Epidermal melanocyte (primary cell): ENCODE results near the gene YDJC.
A peak's percentile ranks its signal among the peaks of the same experiment; 100 is the strongest.
"Not testable (repeated sequence)": the region's sequence is repeated elsewhere in the genome, so short reads cannot be mapped to it uniquely, and the experiment has no call there.

Source experiments
- DNase-seq: peaks from one replicate; pipeline ENCODE4 v3.0.0; 2011; ENCODE audit warnings: low spot score; ENCODE audit not compliant: insufficient read length

YDJC gene

DNA sequence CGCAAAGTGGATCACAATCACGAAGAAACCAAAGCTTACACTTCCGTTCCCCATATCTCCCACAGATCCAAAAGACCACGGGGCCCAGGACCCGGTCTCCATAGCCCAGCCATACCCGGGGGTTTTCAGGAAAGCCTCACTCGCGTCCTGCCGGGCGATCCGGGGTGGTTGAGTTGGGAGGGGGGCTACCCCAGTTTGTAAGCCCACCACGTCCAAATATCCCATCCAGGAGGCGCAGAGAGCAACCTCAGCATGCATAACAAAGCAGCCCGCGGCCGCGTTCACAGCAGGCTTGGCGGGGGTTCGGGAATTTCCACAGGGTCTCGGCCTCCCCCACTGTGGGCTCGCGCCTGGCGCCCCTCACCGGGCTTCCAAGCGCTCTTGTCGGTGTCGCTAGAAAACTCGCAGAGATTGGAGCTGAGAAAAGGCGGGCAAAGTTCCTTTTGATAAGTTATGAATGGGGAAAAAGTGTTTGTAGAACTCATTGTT is 21.7 kb upstream of the YDJC start:
- no peak for DNase-seq

DNA sequence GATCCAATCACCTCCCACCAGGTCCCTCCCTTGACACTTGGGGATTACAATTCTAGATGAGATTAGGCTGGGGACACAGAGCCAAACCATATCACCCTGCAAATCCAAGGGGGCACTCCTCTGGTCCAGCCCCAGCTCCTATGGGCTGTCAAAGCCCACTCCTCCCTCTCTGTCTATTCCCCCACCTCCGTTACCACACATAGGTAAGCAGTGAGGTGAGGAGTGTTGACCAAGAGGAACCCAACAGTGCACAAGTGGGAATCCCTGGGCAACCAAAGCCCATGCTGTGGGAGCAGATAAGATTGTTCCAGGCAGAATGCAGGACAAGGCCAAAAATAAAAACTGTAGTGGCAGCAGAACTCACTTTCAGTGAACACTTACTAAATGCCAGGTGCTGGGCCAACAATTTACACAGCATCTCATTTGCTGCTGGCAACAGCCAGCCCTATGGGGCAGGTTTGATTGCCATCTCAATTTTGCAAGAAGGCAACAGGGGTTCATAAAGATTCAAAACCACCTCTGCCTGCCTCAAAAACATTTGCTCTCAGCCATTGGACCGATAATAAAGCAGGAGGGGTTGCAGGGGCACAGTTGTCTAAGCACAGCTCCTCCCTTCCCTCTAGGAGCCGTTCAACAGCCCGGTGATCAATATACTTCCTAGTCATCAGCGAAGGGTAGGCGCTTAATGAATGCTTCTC is 21.1 kb upstream of the YDJC start:
- no peak for DNase-seq

GRCh38 chr22:21650280-21650679 is 20.5 kb upstream of the YDJC start:
- no peak for DNase-seq

- DNase-seq: peak; percentile 61
These were observed 17.1 kb upstream of the YDJC start for GRCh38 chr22:21646608-21647590.

GRCh38 chr22:21645513-21645912 is 15.7 kb upstream of the YDJC start:
- DNase-seq: not testable (repeated sequence)

DNA sequence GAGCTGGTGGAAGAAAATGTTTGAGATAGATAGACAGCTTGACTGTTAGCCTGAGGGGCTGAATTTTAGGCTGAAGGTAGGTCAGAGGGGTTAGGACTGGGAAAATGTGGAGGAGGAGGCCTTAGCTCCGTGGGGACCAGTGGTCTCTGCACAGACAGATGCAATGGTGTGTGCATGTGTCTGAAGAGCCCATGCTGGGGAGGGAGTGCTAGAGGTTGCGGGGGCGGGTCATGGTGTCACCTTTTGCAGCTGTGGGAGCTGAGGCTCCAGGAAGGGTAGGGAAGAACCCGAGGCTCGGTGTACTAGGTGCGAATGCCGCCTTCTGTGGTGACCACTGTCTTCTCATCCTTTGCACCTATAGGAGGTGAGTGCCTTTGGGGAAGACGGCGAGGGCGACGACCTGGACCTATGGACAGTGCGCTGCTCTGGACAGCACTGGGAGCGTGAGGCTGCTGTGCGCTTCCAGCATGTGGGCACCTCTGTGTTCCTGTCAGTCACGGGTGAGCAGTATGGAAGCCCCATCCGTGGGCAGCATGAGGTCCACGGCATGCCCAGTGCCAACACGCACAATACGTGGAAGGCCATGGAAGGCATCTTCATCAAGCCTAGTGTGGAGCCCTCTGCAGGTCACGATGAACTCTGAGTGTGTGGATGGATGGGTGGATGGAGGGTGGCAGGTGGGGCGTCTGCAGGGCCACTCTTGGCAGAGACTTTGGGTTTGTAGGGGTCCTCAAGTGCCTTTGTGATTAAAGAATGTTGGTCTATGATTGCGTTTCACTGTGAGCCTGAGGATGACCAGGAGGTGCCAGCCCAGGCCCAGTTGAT is 13.9 kb upstream of the YDJC start:
- DNase-seq: no peak

DNA sequence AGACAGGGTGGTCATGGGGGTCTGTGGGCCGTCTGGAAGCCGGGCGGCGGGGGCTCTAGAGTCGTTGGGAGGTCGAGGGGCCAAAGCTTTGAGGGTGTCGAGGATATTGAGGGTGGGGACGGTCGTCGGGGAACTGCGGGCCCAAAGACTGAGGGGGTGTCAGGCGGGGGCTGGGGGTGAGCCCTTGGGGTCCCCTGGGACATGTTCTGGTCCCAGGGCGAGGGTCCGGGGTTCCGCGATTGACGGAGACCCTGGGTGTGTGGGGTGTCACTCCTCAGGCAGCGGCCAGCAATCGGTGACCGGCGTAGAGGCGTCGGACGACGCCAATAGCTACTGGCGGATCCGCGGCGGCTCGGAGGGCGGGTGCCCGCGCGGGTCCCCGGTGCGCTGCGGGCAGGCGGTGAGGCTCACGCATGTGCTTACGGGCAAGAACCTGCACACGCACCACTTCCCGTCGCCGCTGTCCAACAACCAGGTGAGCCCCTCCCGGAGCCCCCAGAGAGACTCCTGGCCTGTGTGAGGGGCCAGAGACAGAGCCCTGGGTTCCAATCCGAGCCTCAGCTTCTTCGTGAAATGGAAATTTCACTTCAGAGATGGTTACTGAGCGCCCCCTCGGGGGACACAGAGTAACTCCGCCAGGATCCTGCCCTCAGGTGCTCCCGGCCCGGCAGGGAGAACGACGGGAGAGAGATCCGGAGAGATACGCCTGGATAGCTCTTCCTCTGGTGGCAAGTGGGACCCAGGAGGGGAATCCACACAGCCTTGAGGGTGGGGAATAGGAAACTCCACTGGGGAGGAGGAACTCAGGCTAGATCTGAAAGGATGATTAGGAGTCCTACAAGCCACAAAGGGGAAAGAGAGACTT is 13.0 kb upstream of the YDJC start:
- peak; percentile 19 for DNase-seq

DNA sequence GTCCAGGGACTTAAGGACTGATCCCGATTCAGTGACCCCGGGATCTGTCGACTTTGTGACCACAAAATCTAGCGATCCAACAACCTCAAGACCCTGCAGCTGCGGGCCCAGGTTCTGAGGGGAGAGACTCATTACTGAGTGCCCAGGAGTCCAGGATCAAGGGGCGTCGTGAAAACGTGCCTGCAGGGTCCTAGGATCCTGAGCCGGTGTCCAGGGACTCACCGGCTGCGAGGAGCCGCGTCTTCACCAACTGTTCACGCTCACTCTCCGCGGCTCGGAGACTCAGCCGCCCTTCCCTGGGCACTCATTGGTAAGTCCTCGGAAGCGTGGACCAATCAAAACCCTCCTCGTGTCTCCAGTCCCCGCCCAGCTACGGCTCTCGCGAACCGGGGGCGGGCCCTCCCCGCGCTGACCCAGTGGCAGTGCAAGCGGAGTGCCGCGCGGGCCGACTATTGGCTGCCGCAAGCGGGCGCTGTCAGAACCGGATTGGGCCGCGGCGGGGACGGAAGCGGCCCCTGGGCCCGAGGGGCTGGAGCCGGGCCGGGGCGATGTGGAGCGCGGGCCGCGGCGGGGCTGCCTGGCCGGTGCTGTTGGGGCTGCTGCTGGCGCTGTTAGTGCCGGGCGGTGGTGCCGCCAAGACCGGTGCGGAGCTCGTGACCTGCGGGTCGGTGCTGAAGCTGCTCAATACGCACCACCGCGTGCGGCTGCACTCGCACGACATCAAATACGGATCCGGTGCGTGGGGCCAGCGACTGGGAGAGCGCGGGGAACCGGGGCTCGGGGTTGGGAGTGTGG is 12.2 kb upstream of the YDJC start, which contains the start of gene SDF2L1:
Gene SDF2L1, plus strand, starts transcription at position 514 of the 795 bp plus-strand sequence. Its CDS starts 35 bp downstream, at position 549.
- peak; percentile 100 for DNase-seq

- DNase-seq: peak; percentile 62
These were observed 11.6 kb upstream of the YDJC start for GRCh38 chr22:21641417-21641788.

DNA sequence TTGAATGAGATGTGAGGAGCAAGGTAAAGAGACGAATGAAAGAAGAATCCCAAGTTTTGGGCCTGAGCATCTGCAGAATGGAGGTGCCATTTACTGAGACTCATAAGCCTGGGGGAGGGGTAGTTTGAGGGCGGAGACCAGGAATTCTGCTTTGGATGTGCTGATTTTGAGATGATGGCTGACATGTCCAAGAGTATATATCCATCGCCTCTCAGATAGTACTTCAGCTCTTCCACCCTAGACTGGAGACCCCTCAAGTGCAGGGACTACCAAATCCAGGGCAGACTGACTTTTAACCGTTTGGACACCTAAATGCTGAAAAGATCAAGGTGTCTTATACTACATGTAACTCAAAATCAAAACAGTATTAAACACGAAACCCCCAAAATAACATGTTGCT is 11.0 kb upstream of the YDJC start:
- no peak for DNase-seq

GRCh38 chr22:21639359-21639758 is 9.5 kb upstream of the YDJC start:
- DNase-seq: no peak

GRCh38 chr22:21637450-21637849 is 7.6 kb upstream of the YDJC start:
- DNase-seq: not testable (repeated sequence)

GRCh38 chr22:21636629-21637218 is 6.9 kb upstream of the YDJC start:
- peak; percentile 7 for DNase-seq

DNA sequence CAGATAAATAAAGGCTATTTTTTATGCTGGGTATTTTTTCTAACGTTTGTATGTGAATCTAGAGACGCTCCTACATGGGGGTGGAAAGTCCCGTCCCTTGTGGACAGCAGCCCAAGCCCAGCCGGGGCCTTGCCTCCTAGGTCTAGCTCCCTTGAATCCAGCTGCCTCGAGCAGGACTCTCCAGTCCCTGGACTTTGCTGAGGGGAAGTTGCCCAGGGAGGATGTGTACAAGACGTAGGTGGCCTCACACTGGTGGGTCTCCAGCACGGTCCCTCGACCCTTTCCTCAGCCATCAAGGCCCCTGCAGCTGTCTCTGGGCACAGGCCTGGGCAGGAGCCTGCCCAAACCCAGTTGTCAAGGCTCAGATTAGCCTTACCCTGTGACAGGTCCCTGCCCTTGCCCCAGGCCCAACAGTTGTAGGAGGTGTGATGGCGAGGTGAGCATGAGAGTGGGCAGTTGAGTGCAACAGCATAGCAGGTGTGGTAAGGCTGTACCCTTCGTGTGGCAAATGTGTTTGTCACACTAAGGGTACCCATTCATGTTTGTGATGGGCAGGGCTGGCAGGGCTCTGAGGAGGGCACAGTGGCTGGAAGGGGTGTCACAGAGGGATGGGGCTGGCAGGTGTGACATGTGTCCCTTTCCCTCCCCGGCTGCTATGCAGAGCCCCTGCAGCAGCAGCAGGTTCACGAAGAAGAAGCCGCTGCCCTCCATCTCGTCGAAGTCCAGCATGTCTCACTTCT is 6.1 kb upstream of the YDJC start:
- DNase-seq: peak; percentile 7

- DNase-seq: no peak
These were observed 5.0 kb upstream of the YDJC start for GRCh38 chr22:21634844-21635243.

DNA sequence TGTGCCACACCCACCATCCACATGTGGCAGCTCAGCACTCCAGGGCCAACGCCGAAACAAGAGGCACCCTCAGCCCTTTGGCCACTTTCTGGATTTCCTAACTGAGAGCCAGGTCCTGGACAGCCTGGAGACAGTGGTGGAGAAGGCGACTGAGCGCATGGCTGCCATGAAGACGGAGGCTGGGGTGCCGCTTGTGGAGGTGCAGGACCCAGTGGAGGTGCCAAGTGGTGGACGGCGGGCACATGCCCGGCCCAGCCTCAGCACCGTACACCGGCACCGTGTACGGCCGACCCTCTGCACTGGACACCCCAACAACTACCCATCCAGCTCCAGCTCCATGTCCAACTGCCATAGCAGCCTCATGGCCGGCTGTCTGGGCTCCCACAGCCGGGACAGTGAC is 4.3 kb upstream of the YDJC start:
- DNase-seq: no peak

DNA sequence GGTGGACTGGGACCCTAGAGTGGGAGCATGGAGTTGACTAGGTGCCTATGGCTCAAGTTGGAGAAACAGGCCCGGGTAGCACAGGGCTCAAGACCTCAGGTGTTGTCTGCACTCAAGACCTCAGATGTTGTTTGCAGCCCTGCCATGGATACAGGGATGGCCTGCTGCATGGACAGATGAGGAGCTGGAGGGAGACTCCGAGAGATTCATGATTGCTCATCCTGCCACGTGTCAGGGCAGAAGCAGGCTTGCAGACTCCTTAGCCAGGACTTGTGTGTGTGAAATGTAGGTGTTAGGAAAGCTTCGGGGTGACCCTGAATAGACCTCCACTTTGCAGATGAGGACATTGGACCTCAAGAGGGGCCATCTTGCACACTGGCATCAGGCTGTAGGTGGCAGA is 3.7 kb upstream of the YDJC start:
- peak; percentile 12 for DNase-seq

DNA sequence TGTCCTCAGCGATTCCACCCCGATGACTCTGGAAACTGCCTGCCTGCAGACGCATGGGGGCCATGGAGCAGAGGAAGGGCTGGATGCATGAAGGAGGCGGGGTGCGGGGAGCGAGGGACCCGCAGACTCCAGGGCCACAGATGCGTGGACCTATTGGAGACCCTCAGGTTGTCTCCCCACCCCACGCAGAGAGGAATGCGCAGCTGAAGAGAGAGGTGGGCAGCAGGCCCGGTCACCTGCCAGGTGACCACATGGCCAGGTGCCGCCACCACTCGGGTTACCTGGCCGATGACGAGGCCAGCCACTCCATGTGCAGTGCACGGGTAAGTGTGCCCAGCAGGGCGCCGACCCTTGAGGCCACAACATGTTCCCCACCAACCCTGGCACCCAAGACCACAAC is 3.1 kb upstream of the YDJC start:
- DNase-seq: no peak
